ENCODE measurements around the gene ARL11.

- no peak for TF ChIP-seq POLR2A (IDR thresholded peaks at IDR 0.05)
- TF ChIP-seq CTCF (IDR thresholded peaks at IDR 0.05): no peak
These were observed 5.4 kb downstream of the ARL11 start for GRCh38 chr13:49633710-49634109.

Measured in testis (tissue), 2 donors.